Activated naive CD4-positive, alpha-beta T cell treated with anti-CD3 and anti-CD28 coated beads, Interleukin-2, amount 50 U/mL, for 72 hours (primary cell): ENCODE data around the gene NMRK2. TPM values are rescaled to one million over a fixed set of nuclear protein-coding genes. Genes with fewer than 3 reads are reported as not detected.
"Not testable (repeated sequence)": the region's sequence is repeated elsewhere in the genome, so short reads cannot be mapped to it uniquely, and the experiment has no call there.

Experiments used
- ATAC-seq, 2 donors: fragments of 150-1000 bp; cut with Tn5 transposase; 2 replicates each; pipeline ENCODE4 v1.10.0; 2021; ENCODE audit warnings: mild to moderate bottlenecking in 2 of 2, moderate library complexity in 2 of 2
- DNase-seq, 2 donors: peaks; one replicate each; pipeline ENCODE4 v3.0.0; 2021 to 2022; ENCODE audit warnings: low spot score in 2 of 2
- H3K27ac Mint-ChIP-seq, 2 donors: one replicate each; pipeline ENCODE4 v1.8.0; 2022; ENCODE audit warnings: mild to moderate bottlenecking in 2 of 2, mixed read lengths in 2 of 2
- H3K36me3 Mint-ChIP-seq, 2 donors: one replicate each; pipeline ENCODE4 v1.8.0; 2022; ENCODE audit warnings: mixed read lengths in 2 of 2
- H3K9me3 Mint-ChIP-seq, 2 donors: one replicate each; pipeline ENCODE4 v1.8.0; 2022; ENCODE audit warnings: mixed read lengths in 2 of 2
- total RNA-seq, 2 donors: library from RNA; stranded (reverse); gene quantifications; one replicate each; pipeline ENCODE4 v1.2.3, GENCODE V29; 2022

Gene NMRK2
- total RNA-seq, 2 donors from 2014 or later = not detected

- DNase-seq = no peak
- Mint-ChIP-seq H3K9me3 (peaks cover 11 to 15% of the 10 kb centered on the region in 2 donors), H3K36me3 (no peaks in the 10 kb centered on the region), H3K27ac (no peak overlapping the region)
- no peak for ATAC-seq
Measured at GRCh38 chr19:3919793-3920192, 13.1 kb upstream of the NMRK2 start.

- Mint-ChIP-seq H3K9me3 (peaks cover 11 to 15% of the 10 kb centered on the region in 2 donors), H3K36me3 (no peaks in the 10 kb centered on the region), H3K27ac (no peak overlapping the region)
- no peak for ATAC-seq
- DNase-seq = no peak
Measured at GRCh38 chr19:3923096-3923758, 9.6 kb upstream of the NMRK2 start.

GRCh38 chr19:3923912-3924311, 9.0 kb upstream of the NMRK2 start:
- H3K27ac Mint-ChIP-seq = no peak overlapping the region
- no peaks in the 10 kb centered on the region for H3K36me3 Mint-ChIP-seq
- ATAC-seq (no peak), DNase-seq (no peak)
- peaks cover 11 to 15% of the 10 kb centered on the region in 2 donors for H3K9me3 Mint-ChIP-seq

GRCh38 chr19:3931041-3931440, 1.8 kb upstream of the NMRK2 start:
- ATAC-seq (no peak), DNase-seq (no peak)
- H3K9me3 Mint-ChIP-seq = no peaks in the 10 kb centered on the region
- H3K36me3 Mint-ChIP-seq = no peaks in the 10 kb centered on the region
- H3K27ac Mint-ChIP-seq = no peak overlapping the region

- no peak for DNase-seq
Measured at GRCh38 chr19:3936506-3937442, 3.9 kb downstream of the NMRK2 start.

GRCh38 chr19:3938300-3938950, 5.6 kb downstream of the NMRK2 start:
- not testable (repeated sequence) for H3K36me3 Mint-ChIP-seq, DNase-seq, ATAC-seq, H3K27ac Mint-ChIP-seq, H3K9me3 Mint-ChIP-seq

More at GRCh38 chr19:3936506-3937442, 3.9 kb downstream of the NMRK2 start:
- Mint-ChIP-seq H3K27ac (no peak overlapping the region), H3K9me3 (no peaks in the 10 kb centered on the region), H3K36me3 (no peaks in the 10 kb centered on the region)
- ATAC-seq = no peak

- no peaks in the 10 kb centered on the region for H3K36me3 Mint-ChIP-seq
- DNase-seq = no peak
- H3K9me3 Mint-ChIP-seq = no peaks in the 10 kb centered on the region
- ATAC-seq = no peak
- no peak overlapping the region for H3K27ac Mint-ChIP-seq
Measured at GRCh38 chr19:3942790-3943409, 10.0 kb downstream of the NMRK2 start.

- ATAC-seq (no peak), DNase-seq (no peak)
- Mint-ChIP-seq H3K27ac (no peak overlapping the region), H3K9me3 (no peaks in the 10 kb centered on the region), H3K36me3 (no peaks in the 10 kb centered on the region)
Measured at GRCh38 chr19:3944018-3944721, 11.3 kb downstream of the NMRK2 start.

GRCh38 chr19:3945838-3946237, 13.0 kb downstream of the NMRK2 start:
- ATAC-seq = no peak
- no peak for DNase-seq
- no peaks in the 10 kb centered on the region for H3K36me3 Mint-ChIP-seq
- H3K27ac Mint-ChIP-seq = no peak overlapping the region
- no peaks in the 10 kb centered on the region for H3K9me3 Mint-ChIP-seq

- DNase-seq, H3K27ac Mint-ChIP-seq, H3K9me3 Mint-ChIP-seq, H3K36me3 Mint-ChIP-seq, ATAC-seq: not testable (repeated sequence)
Measured at GRCh38 chr19:3947316-3947933, 14.6 kb downstream of the NMRK2 start.

GRCh38 chr19:3949294-3949693, 16.4 kb downstream of the NMRK2 start:
- H3K27ac Mint-ChIP-seq = no peak overlapping the region
- no peaks in the 10 kb centered on the region for H3K36me3 Mint-ChIP-seq
- H3K9me3 Mint-ChIP-seq = no peaks in the 10 kb centered on the region
- ATAC-seq (no peak), DNase-seq (no peak)

GRCh38 chr19:3949997-3950859, 17.4 kb downstream of the NMRK2 start:
- Mint-ChIP-seq H3K9me3 (no peaks in the 10 kb centered on the region), H3K27ac (no peak overlapping the region), H3K36me3 (no peaks in the 10 kb centered on the region)
- DNase-seq = no peak
- no peak for ATAC-seq

- peak overlapping the region; percentile 14 to 64 for H3K27ac Mint-ChIP-seq
- H3K9me3 Mint-ChIP-seq = no peaks in the 10 kb centered on the region
- DNase-seq (no peak), ATAC-seq (peak; percentile 21 to 39)
- no peaks in the 10 kb centered on the region for H3K36me3 Mint-ChIP-seq
Measured at GRCh38 chr19:3950871-3951861, 18.3 kb downstream of the NMRK2 start.

- not testable (repeated sequence) for DNase-seq, H3K9me3 Mint-ChIP-seq, H3K36me3 Mint-ChIP-seq, ATAC-seq
- H3K27ac Mint-ChIP-seq = peak overlapping the region; percentile 9 to 13
Measured at GRCh38 chr19:3952755-3953276, 19.9 kb downstream of the NMRK2 start.
